Measurements from ENCODE around the gene MYL12A.

The MYL12A gene

DNA sequence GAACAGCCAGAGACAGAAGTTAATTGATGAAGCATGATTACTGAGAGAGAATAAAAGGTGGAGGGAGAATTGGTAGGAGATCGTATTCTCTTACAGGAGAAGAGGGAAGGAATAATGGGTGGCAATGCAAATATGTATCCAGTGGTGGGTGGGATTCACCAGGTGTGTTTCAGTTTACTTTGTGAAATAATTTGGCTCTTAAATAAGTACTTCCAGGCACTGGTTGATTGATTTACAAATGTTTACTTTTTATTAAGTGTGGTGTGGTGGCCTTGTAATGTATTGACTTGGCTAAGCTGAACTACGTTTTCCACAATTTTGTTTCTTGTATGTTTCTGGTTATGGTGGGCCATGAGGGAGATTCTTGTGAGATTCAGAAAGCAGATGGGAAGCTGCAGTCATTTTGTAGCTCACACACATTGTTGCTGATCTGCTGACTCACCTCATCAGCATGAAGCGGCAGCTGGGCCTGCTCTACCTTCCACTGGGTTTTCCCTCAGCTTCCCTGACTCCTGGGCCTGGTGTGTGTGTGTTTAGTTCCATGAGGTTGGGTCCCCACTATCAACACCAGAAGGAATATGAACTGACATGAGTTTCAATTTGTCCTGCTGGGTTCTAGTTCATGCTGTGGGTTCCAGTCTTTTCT, 47.0 kb downstream of the MYL12A start:
- TF ChIP-seq, protein P1, sequence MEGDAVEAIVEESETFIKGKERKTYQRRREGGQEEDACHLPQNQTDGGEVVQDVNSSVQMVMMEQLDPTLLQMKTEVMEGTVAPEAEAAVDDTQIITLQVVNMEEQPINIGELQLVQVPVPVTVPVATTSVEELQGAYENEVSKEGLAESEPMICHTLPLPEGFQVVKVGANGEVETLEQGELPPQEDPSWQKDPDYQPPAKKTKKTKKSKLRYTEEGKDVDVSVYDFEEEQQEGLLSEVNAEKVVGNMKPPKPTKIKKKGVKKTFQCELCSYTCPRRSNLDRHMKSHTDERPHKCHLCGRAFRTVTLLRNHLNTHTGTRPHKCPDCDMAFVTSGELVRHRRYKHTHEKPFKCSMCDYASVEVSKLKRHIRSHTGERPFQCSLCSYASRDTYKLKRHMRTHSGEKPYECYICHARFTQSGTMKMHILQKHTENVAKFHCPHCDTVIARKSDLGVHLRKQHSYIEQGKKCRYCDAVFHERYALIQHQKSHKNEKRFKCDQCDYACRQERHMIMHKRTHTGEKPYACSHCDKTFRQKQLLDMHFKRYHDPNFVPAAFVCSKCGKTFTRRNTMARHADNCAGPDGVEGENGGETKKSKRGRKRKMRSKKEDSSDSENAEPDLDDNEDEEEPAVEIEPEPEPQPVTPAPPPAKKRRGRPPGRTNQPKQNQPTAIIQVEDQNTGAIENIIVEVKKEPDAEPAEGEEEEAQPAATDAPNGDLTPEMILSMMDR (IDR thresholded peaks at IDR 0.05; ENCODE audit: low read depth, low read length) = no peak
- no peak for DNase-seq (ENCODE audit: extremely low read depth, low read depth)

DNA sequence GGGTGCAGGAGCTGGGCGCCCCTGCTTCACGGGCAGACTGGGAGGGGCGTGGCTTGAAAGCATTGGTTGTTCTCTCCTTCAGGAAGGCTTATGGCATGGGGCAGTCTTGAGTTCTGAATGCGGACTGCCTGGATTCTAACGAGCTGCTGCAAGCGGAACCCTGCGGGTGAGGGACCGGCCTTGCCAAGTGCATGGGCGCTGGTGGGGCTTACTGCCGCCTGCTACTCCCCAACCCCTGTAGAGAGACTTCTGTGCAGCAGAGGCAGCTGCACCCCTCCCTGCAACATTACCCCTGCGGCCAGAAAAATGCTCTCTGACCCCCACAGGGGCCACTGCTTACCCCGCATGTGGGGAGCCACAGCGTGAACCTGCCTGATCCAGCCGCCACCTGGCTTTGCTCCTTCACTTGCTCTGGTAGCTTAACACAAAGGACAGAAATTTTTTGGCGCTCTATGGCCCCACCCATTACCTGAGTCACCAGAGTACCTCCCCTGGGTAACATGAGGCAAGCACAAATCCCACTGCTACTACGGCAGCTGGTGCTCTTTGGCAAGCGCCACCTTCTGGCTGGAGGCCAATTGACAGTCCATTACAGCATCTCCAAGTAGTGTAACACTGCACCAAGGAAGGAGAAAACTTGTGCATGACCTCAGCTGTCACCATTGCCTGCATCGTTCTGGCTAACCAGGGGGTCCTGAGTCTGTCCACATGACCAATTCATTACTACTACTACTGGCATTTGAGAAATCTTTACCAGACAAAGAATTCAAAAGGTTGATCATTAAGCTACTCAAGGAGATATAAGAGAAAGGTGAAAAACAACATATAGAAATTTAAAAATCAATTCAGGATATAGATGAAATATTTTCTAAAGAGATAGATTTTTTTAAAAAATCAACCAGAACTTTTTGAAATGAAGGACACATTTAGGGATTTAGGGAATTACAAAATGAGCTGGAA, 49.7 kb downstream of the MYL12A start:
- peak; percentile 31 for DNase-seq (ENCODE audit: extremely low read depth, low read depth)
- TF ChIP-seq, protein P1 (IDR thresholded peaks at IDR 0.05; ENCODE audit: low read depth, low read length) = peak; percentile 26

DNA sequence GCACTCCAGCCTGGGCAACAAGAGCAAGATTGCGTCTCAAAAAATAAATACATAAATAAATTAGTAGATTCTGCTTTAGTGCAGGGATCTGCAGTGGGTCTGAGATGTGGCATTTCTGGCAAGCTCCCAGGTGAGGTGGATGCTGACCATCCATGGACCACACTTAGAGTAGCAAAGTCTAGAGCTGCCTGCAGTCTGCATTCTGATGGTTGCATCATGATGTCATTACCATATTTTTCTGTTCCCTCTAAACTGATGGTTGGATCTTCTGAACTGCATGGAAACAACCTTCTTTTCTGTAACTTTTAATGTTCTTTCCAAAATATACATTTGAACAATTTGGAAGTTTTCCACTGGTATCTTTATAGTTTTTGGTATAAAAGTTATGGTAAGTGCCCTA, 57.2 kb downstream of the MYL12A start:
- DNase-seq (ENCODE audit: extremely low read depth, low read depth) = no peak
- TF ChIP-seq, protein P1 (IDR thresholded peaks at IDR 0.05; ENCODE audit: low read depth, low read length) = no peak

DNA sequence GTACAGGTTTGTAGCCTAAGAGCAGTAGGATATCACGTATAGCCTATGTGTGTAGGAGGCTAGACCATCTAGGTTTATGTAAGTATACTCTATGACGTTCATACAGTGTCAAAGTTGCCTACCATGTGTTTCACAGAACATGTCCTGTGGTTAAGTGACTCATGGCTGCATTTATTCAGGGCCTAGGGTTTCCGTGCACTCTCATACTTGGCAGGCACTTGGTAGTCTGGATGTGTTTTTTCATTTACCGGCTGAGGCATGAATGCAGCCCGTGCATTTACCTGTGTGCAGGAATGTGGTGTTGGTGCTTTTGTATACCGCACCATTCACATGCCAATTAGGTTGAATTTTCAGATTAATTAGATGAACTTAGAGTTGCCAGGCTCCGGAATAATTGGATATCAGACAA, 57.8 kb downstream of the MYL12A start:
- peak; percentile 78 for DNase-seq (ENCODE audit: extremely low read depth, low read depth)
- TF ChIP-seq, protein P1 (IDR thresholded peaks at IDR 0.05; ENCODE audit: low read depth, low read length) = no peak
